ENCODE results near the gene ZNF544.
A peak's percentile ranks its signal among the peaks of the same experiment; 100 is the strongest.
"Not testable (repeated sequence)": the region's sequence is repeated elsewhere in the genome, so short reads cannot be mapped to it uniquely, and the experiment has no call there.

ZNF544 gene

GRCh38 chr19:58310685-58311084 lies 82.0 kb downstream of the ZNF544 start:
- TF ChIP-seq, protein P1, sequence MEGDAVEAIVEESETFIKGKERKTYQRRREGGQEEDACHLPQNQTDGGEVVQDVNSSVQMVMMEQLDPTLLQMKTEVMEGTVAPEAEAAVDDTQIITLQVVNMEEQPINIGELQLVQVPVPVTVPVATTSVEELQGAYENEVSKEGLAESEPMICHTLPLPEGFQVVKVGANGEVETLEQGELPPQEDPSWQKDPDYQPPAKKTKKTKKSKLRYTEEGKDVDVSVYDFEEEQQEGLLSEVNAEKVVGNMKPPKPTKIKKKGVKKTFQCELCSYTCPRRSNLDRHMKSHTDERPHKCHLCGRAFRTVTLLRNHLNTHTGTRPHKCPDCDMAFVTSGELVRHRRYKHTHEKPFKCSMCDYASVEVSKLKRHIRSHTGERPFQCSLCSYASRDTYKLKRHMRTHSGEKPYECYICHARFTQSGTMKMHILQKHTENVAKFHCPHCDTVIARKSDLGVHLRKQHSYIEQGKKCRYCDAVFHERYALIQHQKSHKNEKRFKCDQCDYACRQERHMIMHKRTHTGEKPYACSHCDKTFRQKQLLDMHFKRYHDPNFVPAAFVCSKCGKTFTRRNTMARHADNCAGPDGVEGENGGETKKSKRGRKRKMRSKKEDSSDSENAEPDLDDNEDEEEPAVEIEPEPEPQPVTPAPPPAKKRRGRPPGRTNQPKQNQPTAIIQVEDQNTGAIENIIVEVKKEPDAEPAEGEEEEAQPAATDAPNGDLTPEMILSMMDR (IDR thresholded peaks at IDR 0.05; ENCODE audit: low read depth, low read length): peak; percentile 29
- peak; percentile 31 to 45 for DNase-seq (ENCODE audit: low read depth in 2 of 2)

GRCh38 chr19:58311345-58311865 lies 82.7 kb downstream of the ZNF544 start:
- H3K4me3 ChIP-seq (replicated peaks in 1 of 2; ENCODE audit: low read depth in 2 of 2, low read length in 2 of 2): no peak overlapping the region
- no peak for DNase-seq (ENCODE audit: low read depth in 2 of 2)
- TF ChIP-seq, protein P1 (IDR thresholded peaks at IDR 0.05; ENCODE audit: low read depth, low read length): no peak

More at GRCh38 chr19:58310685-58311084, 82.0 kb downstream of the ZNF544 start:
- H3K4me3 ChIP-seq (replicated peaks in 1 of 2; ENCODE audit: low read depth in 2 of 2, low read length in 2 of 2): not testable (repeated sequence)
